ENCODE results near the gene ESYT2.

ESYT2 gene

GRCh38 chr7:158825628-158826289, 3.5 kb downstream of the ESYT2 start:
- no peak for DNase-seq (ENCODE audit: low spot score)

GRCh38 chr7:158824028-158824427, 5.3 kb downstream of the ESYT2 start:
- no peak for DNase-seq (ENCODE audit: low spot score)

GRCh38 chr7:158821171-158822031, 7.9 kb downstream of the ESYT2 start:
- DNase-seq (ENCODE audit: low spot score), result no peak

GRCh38 chr7:158820656-158821055, 8.7 kb downstream of the ESYT2 start:
- no peak for DNase-seq (ENCODE audit: low spot score)

- no peak for DNase-seq (ENCODE audit: low spot score)
Measured at GRCh38 chr7:158819571-158820203, 9.6 kb downstream of the ESYT2 start.

GRCh38 chr7:158818325-158819213, 10.7 kb downstream of the ESYT2 start:
- DNase-seq (ENCODE audit: low spot score), result peak; percentile 69

- no peak for DNase-seq (ENCODE audit: low spot score)
Measured at GRCh38 chr7:158816995-158817394, 12.3 kb downstream of the ESYT2 start.

- no peak for DNase-seq (ENCODE audit: low spot score)
Measured at GRCh38 chr7:158816271-158816670, 13.0 kb downstream of the ESYT2 start.

- no peak for DNase-seq (ENCODE audit: low spot score)
Measured at GRCh38 chr7:158815800-158816128, 13.5 kb downstream of the ESYT2 start.

- DNase-seq (ENCODE audit: low spot score), result no peak
Measured at GRCh38 chr7:158815083-158815799, 14.1 kb downstream of the ESYT2 start.

- DNase-seq (ENCODE audit: low spot score), result no peak
Measured at GRCh38 chr7:158814637-158815036, 14.7 kb downstream of the ESYT2 start.

GRCh38 chr7:158812684-158813083, 16.6 kb downstream of the ESYT2 start:
- no peak for DNase-seq (ENCODE audit: low spot score)

- no peak for DNase-seq (ENCODE audit: low spot score)
Measured at GRCh38 chr7:158811894-158812293, 17.4 kb downstream of the ESYT2 start.

GRCh38 chr7:158811461-158811860, 17.8 kb downstream of the ESYT2 start:
- no peak for DNase-seq (ENCODE audit: low spot score)

GRCh38 chr7:158810846-158811245, 18.5 kb downstream of the ESYT2 start:
- no peak for DNase-seq (ENCODE audit: low spot score)

- no peak for DNase-seq (ENCODE audit: low spot score)
Measured at GRCh38 chr7:158809596-158809995, 19.7 kb downstream of the ESYT2 start.

- no peak for DNase-seq (ENCODE audit: low spot score)
Measured at GRCh38 chr7:158808126-158808525, 21.2 kb downstream of the ESYT2 start.

- DNase-seq (ENCODE audit: low spot score), result no peak
Measured at GRCh38 chr7:158805937-158806336, 23.4 kb downstream of the ESYT2 start.

GRCh38 chr7:158805414-158805813, 23.9 kb downstream of the ESYT2 start:
- DNase-seq (ENCODE audit: low spot score), result no peak

GRCh38 chr7:158804335-158804734, 25.0 kb downstream of the ESYT2 start:
- DNase-seq (ENCODE audit: low spot score), result no peak

GRCh38 chr7:158803367-158803969, 25.8 kb downstream of the ESYT2 start:
- DNase-seq (ENCODE audit: low spot score), result no peak
